Astrocyte of the cerebellum (primary cell): ENCODE results near the gene CAT.
A peak's percentile ranks its signal among the peaks of the same experiment; 100 is the strongest.

Experiments used
- DNase-seq: peaks from one replicate; pipeline ENCODE4 v3.0.0-alpha.2; 2011; ENCODE audit warnings: low read depth
- H3K4me3 ChIP-seq: 2 replicates; pipeline ENCODE4 v1.5.1; 2011; ENCODE audit warnings: mild to moderate bottlenecking, low read depth, low read length, moderate library complexity
- in situ Hi-C: cut with HindIII; loops from 2 replicates; pipeline ENCODE4 v1.10.0; 2017; ENCODE audit warnings: low sequenced_read_pairs
- TF ChIP-seq, protein P1 (sequence below): IDR thresholded peaks from 2 replicates; pipeline ENCODE4 v1.5.1; 2012; ENCODE audit warnings: low read length, low read depth, moderate library complexity, mild to moderate bottlenecking; ENCODE audit errors: missing control alignments

The CAT gene

DNA sequence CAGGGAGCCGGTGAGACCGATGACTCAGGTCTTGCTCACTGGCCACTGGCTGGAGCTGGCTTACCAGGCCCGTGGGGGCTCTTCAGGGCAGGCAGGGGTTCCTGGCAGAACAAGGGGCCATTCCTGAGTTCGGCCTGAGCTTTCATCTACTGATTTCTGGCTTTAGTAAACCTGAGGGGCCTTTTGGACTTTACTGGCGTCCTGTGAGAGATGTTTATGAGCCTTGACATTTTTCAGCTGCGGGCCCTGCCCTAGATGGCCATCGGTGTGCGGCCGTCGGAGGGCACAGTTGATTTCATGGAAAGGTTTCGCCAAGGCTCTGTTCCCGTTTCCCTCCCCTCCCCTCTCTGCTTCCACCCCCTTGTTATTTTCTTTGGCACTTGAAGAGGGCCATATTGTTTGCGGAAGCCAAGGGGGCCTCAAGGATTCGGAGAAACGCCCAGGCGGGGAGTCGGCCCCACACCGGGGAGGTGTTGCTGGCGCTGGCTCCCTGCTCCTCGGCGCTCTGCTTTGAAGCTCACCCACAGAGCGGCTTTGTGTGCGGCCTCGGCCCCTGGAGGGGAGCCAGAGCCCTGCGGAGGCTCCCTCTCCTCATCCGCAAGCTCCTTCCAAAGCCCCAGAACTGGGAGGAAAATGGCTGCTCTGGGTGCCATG, 57.1 kb downstream of the CAT start:
- in situ Hi-C loops = no loop called here
- peak; percentile 50 for DNase-seq
- H3K4me3 ChIP-seq = no peak overlapping the region
- TF ChIP-seq, protein P1, sequence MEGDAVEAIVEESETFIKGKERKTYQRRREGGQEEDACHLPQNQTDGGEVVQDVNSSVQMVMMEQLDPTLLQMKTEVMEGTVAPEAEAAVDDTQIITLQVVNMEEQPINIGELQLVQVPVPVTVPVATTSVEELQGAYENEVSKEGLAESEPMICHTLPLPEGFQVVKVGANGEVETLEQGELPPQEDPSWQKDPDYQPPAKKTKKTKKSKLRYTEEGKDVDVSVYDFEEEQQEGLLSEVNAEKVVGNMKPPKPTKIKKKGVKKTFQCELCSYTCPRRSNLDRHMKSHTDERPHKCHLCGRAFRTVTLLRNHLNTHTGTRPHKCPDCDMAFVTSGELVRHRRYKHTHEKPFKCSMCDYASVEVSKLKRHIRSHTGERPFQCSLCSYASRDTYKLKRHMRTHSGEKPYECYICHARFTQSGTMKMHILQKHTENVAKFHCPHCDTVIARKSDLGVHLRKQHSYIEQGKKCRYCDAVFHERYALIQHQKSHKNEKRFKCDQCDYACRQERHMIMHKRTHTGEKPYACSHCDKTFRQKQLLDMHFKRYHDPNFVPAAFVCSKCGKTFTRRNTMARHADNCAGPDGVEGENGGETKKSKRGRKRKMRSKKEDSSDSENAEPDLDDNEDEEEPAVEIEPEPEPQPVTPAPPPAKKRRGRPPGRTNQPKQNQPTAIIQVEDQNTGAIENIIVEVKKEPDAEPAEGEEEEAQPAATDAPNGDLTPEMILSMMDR = no peak

DNA sequence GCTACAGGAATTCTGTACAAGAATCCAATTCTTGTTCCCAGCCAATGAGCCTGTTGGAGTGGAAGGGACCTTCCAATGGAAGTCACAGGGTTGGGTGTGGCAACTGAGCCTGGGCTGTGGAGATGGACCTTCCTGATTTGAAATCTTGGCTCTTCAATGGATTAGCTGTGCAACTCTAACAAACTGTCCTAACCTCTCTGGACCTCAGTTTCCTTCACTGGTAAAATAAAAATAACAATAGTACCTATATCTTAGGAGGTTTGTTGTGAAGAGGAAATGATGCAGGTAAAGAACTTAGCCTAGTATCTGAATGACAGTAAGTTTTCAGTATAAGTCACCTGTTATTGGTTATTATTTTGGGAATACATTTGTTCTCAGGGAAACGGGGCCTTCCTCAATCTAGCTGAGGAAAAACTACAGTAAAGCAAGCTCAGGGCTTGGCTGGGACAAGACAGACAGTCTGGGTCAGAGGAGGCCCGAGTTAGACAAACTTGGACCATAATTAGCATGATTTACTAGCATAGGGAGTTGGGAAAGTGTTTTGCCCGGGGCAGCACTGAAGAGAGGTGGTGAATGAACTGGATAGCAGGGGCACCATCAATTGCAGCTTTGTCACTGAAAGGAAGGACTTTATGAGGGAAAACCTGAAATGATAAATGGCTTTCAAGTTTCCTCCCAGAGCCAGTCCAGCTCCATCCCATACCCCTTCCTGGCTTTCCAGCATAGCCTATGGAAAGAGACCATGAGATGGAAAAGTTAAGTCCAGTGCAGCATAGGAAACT, 61.2 kb downstream of the CAT start:
- TF ChIP-seq, protein P1 = no peak
- no peak overlapping the region for H3K4me3 ChIP-seq
- in situ Hi-C loops = loop anchor here (5.0 kb wide), 2 partner anchors 53 to 72 kb away; no protein-coding TSS in a partner anchor
- no peak for DNase-seq

DNA sequence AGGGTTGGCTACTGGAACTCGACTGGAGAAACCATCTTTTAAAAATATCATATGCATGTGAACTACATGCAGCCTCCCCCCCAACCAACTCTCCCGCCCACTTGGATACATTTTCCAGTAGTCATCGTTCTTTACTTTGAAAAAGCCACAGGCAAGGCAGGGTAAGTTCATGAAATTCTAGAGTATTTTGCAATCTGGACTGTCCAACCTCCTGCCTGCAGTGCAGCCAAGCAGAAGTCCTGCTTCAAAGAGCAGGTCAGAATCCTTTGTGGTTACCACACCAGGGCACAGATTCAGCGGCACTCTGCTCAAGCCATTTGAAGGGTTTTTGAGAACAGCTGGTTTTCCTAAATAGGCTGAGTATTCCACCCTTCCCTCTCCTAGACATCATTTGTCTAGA, 62.8 kb downstream of the CAT start:
- TF ChIP-seq, protein P1 = no peak
- in situ Hi-C loops = loop anchor here (5.0 kb wide), 2 partner anchors 54 to 71 kb away; no protein-coding TSS in a partner anchor
- peak; percentile 97 for DNase-seq
- H3K4me3 ChIP-seq = no peak overlapping the region

DNA sequence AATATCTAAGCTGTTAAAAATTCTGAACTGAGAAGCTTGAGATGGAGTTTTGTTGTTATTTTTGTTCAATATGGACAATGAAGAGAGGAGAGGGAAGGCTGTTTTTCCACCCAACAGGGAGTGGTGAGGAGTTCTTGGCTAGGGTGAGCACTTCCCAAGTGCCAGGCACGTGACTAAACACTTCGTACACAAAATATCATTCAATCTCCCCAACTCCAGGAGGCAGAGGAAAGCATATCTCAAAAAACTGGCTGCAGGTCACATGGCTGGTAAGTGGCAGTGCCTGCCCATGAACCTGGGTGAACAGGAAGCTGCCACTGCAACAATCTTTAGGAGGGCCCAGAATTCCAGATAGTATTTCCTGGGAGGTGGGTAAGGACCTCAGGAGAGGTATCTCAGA, 63.2 kb downstream of the CAT start:
- no peak for DNase-seq
- no peak overlapping the region for H3K4me3 ChIP-seq
- TF ChIP-seq, protein P1 = no peak
- in situ Hi-C loops = loop anchor here (5.0 kb wide), 2 partner anchors 55 to 70 kb away; no protein-coding TSS in a partner anchor

DNA sequence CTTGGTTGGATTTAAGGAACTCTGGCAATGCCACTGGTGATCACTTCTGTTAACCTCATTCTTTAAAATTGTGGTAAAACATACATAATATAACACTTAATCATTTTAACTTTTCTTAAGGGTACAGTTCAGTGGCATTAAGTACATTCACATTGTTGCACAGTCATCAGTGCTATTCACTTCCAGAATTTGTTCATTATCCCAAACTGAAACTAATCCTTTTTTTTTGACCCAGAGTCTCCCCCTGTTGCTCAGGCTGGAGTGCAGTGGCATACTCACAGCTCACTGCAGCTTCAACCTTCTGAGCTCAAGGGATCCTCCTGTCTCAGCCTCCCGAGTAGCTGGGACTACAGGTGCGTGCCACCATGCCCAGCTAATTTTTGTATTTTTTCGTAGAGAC, 64.2 kb downstream of the CAT start:
- TF ChIP-seq, protein P1 = peak; percentile 23
- DNase-seq = no peak
- H3K4me3 ChIP-seq = no peak overlapping the region
- in situ Hi-C loops = loop anchor here (5.0 kb wide), 2 partner anchors 56 to 69 kb away; no protein-coding TSS in a partner anchor

DNA sequence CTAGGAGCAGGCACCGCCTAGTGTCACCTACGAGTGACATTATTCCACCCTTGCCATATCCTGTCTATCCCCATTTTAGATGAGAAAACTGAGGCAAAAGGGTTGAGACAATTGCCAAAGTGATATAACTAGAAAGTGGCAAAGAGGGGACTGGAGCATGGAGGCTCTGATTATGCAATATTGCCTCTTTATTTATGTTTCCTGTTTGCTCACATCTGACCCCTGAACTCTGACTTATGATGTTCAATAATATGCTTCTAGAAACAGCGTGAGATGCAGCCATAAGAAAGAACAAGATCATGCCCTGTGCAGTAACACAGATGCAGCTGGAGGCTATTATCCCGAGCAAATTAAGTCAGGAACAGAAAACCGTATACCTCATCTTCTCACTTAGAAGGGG, 67.1 kb downstream of the CAT start:
- H3K4me3 ChIP-seq = no peak overlapping the region
- no peak for DNase-seq
- in situ Hi-C loops = no loop called here
- TF ChIP-seq, protein P1 = no peak
